PFSK-1 (cell line): ENCODE data around the gene ELAPOR1.

Source experiments
- FOXP2 ChIP-seq: optimal IDR thresholded peaks from 2 replicates; pipeline ENCODE3; 2011; ENCODE audit warnings: borderline replicate concordance, control low read depth, inconsistent platforms; ENCODE audit not compliant: insufficient read depth; ENCODE audit errors: extremely low read length, extremely low read depth
- POLR2AphosphoS5 ChIP-seq: IDR thresholded peaks from 2 replicates; pipeline ENCODE4 v1.6.1; 2012; ENCODE audit warnings: low read depth, mild to moderate bottlenecking, control low read depth, low read length, moderate library complexity
- SIN3A ChIP-seq: IDR thresholded peaks from 2 replicates; pipeline ENCODE4 v1.6.1; 2012; ENCODE audit warnings: mild to moderate bottlenecking, low read length, moderate library complexity, borderline replicate concordance; ENCODE audit not compliant: insufficient read depth
- TAF1 ChIP-seq: IDR thresholded peaks from 2 replicates; pipeline ENCODE4 v1.6.1; 2012; ENCODE audit warnings: low read length, control low read depth, borderline replicate concordance; ENCODE audit not compliant: insufficient read depth
- TF ChIP-seq, protein P1 (sequence below), 2 experiments: IDR thresholded peaks; 2 replicates each; pipeline versions ENCODE4 v1.6.1 to v1.8.0; 2011 to 2012; ENCODE audit warnings: low read depth in 2 of 2, low read length in 2 of 2, control low read depth in 1 of 2, inconsistent platforms in 1 of 2, mild to moderate bottlenecking in 1 of 2, moderate library complexity in 1 of 2; ENCODE audit not compliant: insufficient read depth in 1 of 2

The ELAPOR1 gene

DNA sequence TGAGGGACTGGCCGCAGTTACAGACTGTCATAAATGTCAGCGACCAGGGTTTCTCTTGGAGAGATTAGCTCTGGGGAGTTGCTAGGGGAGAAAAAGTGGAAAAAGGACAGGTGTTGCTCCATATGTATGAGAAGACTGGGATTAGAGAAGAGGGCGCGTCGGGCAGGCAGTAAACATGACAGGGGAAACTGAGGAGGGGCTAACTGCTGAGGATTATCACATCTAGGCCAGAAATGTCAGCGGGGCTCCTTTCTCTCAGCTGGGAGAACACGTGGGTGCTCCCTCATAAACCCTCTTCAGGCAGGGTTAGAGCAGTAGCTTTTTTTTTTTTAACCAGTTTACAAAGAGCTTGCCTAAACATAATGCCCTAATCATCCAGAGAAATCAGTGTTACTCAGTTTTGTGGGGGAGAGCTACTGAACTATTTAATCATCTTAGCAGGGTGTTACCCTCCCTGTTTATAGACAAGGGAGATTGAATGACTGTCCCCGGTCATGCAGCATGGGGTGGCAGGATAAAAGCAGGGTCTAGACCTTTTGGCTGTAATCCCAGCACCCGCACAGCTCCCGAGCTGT, 35.2 kb downstream of the ELAPOR1 start:
- TF ChIP-seq POLR2AphosphoS5 (no peak), FOXP2 (no peak), TAF1 (no peak), SIN3A (no peak)
- TF ChIP-seq, protein P1, sequence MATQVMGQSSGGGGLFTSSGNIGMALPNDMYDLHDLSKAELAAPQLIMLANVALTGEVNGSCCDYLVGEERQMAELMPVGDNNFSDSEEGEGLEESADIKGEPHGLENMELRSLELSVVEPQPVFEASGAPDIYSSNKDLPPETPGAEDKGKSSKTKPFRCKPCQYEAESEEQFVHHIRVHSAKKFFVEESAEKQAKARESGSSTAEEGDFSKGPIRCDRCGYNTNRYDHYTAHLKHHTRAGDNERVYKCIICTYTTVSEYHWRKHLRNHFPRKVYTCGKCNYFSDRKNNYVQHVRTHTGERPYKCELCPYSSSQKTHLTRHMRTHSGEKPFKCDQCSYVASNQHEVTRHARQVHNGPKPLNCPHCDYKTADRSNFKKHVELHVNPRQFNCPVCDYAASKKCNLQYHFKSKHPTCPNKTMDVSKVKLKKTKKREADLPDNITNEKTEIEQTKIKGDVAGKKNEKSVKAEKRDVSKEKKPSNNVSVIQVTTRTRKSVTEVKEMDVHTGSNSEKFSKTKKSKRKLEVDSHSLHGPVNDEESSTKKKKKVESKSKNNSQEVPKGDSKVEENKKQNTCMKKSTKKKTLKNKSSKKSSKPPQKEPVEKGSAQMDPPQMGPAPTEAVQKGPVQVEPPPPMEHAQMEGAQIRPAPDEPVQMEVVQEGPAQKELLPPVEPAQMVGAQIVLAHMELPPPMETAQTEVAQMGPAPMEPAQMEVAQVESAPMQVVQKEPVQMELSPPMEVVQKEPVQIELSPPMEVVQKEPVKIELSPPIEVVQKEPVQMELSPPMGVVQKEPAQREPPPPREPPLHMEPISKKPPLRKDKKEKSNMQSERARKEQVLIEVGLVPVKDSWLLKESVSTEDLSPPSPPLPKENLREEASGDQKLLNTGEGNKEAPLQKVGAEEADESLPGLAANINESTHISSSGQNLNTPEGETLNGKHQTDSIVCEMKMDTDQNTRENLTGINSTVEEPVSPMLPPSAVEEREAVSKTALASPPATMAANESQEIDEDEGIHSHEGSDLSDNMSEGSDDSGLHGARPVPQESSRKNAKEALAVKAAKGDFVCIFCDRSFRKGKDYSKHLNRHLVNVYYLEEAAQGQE (IDR thresholded peaks at IDR 0.05; ENCODE audit: insufficient read depth in 1 of 2, low read depth in 2 of 2, low read length in 2 of 2): no peak

DNA sequence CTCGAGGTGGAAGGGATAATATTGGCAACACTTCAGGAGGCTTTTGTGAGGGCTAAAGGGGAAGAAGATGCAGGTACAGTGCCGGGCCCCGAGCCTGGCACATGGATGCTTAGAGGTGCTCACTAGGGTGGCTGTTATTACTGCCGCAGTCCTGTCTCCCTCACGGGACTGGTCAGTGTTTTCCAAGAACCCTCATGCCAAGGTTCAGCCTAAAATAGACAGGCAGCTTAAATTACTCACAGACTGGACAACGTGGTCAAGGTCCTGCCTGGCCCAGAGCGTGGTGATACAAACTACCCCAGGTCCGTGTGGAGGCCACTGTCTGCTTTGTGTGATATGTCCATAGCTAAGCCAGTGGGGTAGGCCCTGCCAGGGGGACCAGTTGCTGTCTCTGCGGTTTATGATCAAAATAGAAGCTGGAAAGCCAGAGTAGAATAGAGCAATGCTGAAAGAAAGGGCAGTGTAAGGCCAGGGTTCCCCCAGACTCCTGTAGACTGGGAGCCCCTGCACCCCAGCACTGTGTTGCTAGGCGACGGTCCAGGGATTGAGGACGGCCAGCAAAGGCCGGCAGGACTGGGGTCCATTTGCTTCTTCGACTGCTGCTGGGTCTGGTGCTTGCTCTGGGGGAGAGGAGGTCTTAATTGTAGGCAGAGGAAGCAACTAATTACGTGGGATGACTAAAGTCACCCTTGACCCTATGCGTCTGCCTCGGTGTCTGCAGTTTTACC, 36.1 kb downstream of the ELAPOR1 start:
- TF ChIP-seq TAF1: no peak
- TF ChIP-seq, protein P1 (IDR thresholded peaks at IDR 0.05; ENCODE audit: insufficient read depth in 1 of 2, low read depth in 2 of 2, low read length in 2 of 2): no peak
- no peak for TF ChIP-seq SIN3A
- TF ChIP-seq POLR2AphosphoS5: no peak
- no peak for TF ChIP-seq FOXP2

DNA sequence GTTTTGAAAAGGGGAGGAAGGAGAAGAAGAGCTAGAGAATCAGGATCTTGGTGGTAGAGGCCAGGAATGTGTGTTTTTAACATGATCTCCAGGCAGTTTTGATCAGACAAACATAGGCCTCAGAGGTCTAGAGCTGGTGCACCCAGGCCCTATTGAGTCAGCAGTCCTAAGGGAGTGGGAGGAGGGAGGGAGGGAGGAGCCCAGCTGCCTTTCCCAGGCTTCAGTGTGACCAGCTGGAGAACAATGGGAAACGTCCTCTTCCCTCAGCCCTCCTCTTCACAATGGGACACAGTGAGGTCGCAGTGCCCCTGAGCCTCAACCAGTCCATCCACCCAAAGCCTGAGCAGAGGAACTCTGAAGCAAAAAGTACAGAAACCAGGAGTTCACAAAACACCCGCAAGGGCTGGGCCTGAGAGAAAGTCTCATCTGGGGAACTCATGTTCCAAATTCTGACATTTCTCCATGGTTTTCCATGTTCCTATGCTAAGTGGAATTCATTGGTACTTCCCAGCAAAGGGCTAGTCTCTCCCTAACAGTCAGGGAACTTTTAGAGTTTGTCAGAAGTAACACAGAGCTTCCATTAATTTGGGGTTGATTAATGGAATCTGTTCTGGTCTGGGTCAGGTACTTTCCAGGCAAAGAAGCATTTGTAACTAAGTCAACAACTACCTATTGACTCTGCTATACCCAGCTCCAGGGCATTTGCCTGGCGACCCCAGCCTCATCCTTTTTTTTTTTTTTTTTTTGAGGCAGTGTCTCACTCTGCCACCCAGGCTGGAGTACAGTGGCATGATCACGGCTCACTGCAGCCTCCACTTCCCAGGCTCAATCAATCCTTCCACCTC, 37.5 kb downstream of the ELAPOR1 start:
- TF ChIP-seq FOXP2 (no peak), TAF1 (no peak), SIN3A (no peak), POLR2AphosphoS5 (no peak)
- TF ChIP-seq, protein P1 (IDR thresholded peaks at IDR 0.05; ENCODE audit: insufficient read depth in 1 of 2, low read depth in 2 of 2, low read length in 2 of 2): no peak

DNA sequence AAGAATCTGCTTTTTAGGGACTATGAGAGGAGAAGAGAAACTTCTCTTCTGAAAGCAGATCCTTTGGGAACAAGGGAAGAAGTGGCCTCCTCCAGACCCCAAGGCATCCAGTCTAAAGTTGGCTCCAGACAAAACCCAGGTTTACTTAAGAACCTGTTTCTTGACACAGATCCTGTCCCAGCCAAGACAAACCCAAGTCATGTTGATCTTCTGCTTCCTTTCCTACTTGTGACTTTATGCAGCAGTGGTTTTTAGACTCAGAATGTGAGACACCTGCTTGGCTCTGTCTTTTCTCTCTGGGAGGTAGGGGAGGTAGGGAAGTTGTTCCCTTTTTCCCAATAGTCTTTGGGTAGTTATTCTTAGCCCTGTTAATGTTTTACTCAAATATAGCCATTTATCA, 38.3 kb downstream of the ELAPOR1 start:
- TF ChIP-seq TAF1: no peak
- TF ChIP-seq, protein P1 (IDR thresholded peaks at IDR 0.05; ENCODE audit: insufficient read depth in 1 of 2, low read depth in 2 of 2, low read length in 2 of 2): no peak
- TF ChIP-seq POLR2AphosphoS5: no peak
- TF ChIP-seq SIN3A: no peak
- no peak for TF ChIP-seq FOXP2
